GM21367 (cell line): Measurements from ENCODE around the gene ATP6V0B.

Source experiments
- ATAC-seq: cut with Tn5 transposase; IDR thresholded peaks from one replicate; pipeline ENCODE4 v1.9.1; 2021; ENCODE audit not compliant: unreplicated experiment

Gene ATP6V0B

GRCh38 chr1:43999455-43999854 is 24.7 kb downstream of the ATP6V0B start:
- no peak for ATAC-seq

- ATAC-seq, result no peak
Measured at GRCh38 chr1:44000122-44000665, 25.4 kb downstream of the ATP6V0B start.

GRCh38 chr1:44002165-44002564 is 27.4 kb downstream of the ATP6V0B start:
- ATAC-seq, result no peak

- no peak for ATAC-seq
Measured at GRCh38 chr1:44002606-44003157, 27.9 kb downstream of the ATP6V0B start.

GRCh38 chr1:44008259-44008658 is 33.5 kb downstream of the ATP6V0B start:
- ATAC-seq, result no peak

GRCh38 chr1:44010935-44011471 is 36.2 kb downstream of the ATP6V0B start:
- ATAC-seq, result no peak

- ATAC-seq, result no peak
Measured at GRCh38 chr1:44012404-44012803, 37.6 kb downstream of the ATP6V0B start.

GRCh38 chr1:44012941-44013609 is 38.3 kb downstream of the ATP6V0B start:
- ATAC-seq, result no peak

GRCh38 chr1:44013949-44014348 is 39.2 kb downstream of the ATP6V0B start:
- no peak for ATAC-seq

GRCh38 chr1:44014365-44015104 is 39.8 kb downstream of the ATP6V0B start:
- no peak for ATAC-seq

- no peak for ATAC-seq
Measured at GRCh38 chr1:44015206-44015605, 40.4 kb downstream of the ATP6V0B start.

GRCh38 chr1:44016041-44016889 is 41.5 kb downstream of the ATP6V0B start:
- no peak for ATAC-seq

GRCh38 chr1:44016890-44017400 is 42.2 kb downstream of the ATP6V0B start:
- ATAC-seq, result no peak

GRCh38 chr1:44019466-44019948 is 44.7 kb downstream of the ATP6V0B start:
- ATAC-seq, result no peak

GRCh38 chr1:44020464-44020863 is 45.7 kb downstream of the ATP6V0B start:
- ATAC-seq, result no peak

GRCh38 chr1:44021156-44021555 is 46.4 kb downstream of the ATP6V0B start:
- ATAC-seq, result no peak

- ATAC-seq, result no peak
Measured at GRCh38 chr1:44021581-44022321, 47.0 kb downstream of the ATP6V0B start.

- ATAC-seq, result no peak
Measured at GRCh38 chr1:44024031-44024902, 49.5 kb downstream of the ATP6V0B start.
